Type B pancreatic cell (in vitro differentiated cells): ENCODE results near the gene IFT88. TPM values are rescaled to one million over a fixed set of nuclear protein-coding genes. Genes with fewer than 3 reads are reported as not detected.

ENCODE experiments used
- DNase-seq: peaks from one replicate; pipeline ENCODE4 v3.0.0; 2021; ENCODE audit warnings: mixed read lengths; ENCODE audit not compliant: unreplicated experiment; ENCODE audit errors: extremely low spot score
- H3K27ac Mint-ChIP-seq: 2 replicates; pipeline ENCODE4 v1.8.0; 2021; ENCODE audit warnings: mild to moderate bottlenecking, mixed read lengths
- H3K27me3 Mint-ChIP-seq: 2 replicates; pipeline ENCODE4 v1.8.0; 2021; ENCODE audit warnings: mixed read lengths
- H3K36me3 Mint-ChIP-seq: 2 replicates; pipeline ENCODE4 v1.8.0; 2021; ENCODE audit warnings: mixed read lengths
- H3K4me1 Mint-ChIP-seq: one replicate; pipeline ENCODE4 v1.8.0; 2021; ENCODE audit warnings: mixed read lengths; ENCODE audit not compliant: unreplicated experiment
- H3K4me3 Mint-ChIP-seq: 2 replicates; pipeline ENCODE4 v1.8.0; 2021; ENCODE audit warnings: mild to moderate bottlenecking, mixed read lengths
- H3K9me3 Mint-ChIP-seq: 2 replicates; pipeline ENCODE4 v1.8.0; 2021; ENCODE audit warnings: mixed read lengths
- CTCF ChIP-seq: fragments of 200-600 bp; sonication (generic); conservative IDR thresholded peaks from 2 replicates; pipeline ENCODE4 v1.5.0; 2021; ENCODE audit warnings: antibody characterized with exemption, mild to moderate bottlenecking
- total RNA-seq: library from RNA; stranded (reverse); gene quantifications from 2 replicates; pipeline ENCODE4 v1.2.1, GENCODE V29; 2021; ENCODE audit warnings: low replicate concordance

IFT88 gene
- total RNA-seq, 1 donor from 2014 or later = 24.5 TPM

GRCh38 chr13:20684041-20684440 is 117.1 kb downstream of the IFT88 start:
- H3K4me1 Mint-ChIP-seq = peaks cover 7% of the 10 kb centered on the region
- H3K27me3 Mint-ChIP-seq = no peaks in the 10 kb centered on the region
- peaks cover 20% of the 10 kb centered on the region for H3K36me3 Mint-ChIP-seq
- no peak overlapping the region for H3K4me3 Mint-ChIP-seq
- no peak for DNase-seq
- H3K27ac Mint-ChIP-seq = no peak overlapping the region
- TF ChIP-seq CTCF = no peak
- no peaks in the 10 kb centered on the region for H3K9me3 Mint-ChIP-seq

DNA sequence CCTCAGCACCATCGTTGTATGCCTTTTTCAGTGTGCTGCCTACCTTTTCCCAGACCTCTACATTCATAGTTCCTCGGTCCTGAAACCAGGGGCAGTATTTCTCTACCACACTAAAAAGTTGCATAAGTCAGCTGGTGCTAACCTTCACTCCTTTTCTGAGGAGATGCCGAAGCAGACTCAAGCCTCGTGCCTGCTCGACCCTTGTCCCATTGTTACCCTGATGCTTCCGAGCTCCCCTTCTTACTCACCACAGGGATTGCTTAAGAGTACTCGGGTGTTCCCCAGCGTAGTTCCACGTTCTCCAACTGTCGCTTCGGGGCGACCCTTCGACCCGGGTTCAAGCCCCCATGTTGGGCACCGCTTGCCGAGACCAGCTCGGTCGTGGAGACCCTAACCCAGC is 117.6 kb downstream of the IFT88 start:
- H3K27me3 Mint-ChIP-seq = no peaks in the 10 kb centered on the region
- DNase-seq = no peak
- no peak overlapping the region for H3K27ac Mint-ChIP-seq
- H3K36me3 Mint-ChIP-seq = peaks cover 15% of the 10 kb centered on the region
- no peaks in the 10 kb centered on the region for H3K9me3 Mint-ChIP-seq
- peaks cover 5% of the 10 kb centered on the region for H3K4me1 Mint-ChIP-seq
- TF ChIP-seq CTCF = no peak
- no peak overlapping the region for H3K4me3 Mint-ChIP-seq

- no peak overlapping the region for H3K27ac Mint-ChIP-seq
- no peak for TF ChIP-seq CTCF
- no peaks in the 10 kb centered on the region for H3K27me3 Mint-ChIP-seq
- H3K4me1 Mint-ChIP-seq = peaks cover 5% of the 10 kb centered on the region
- no peaks in the 10 kb centered on the region for H3K9me3 Mint-ChIP-seq
- DNase-seq = no peak
- H3K36me3 Mint-ChIP-seq = peaks cover 10% of the 10 kb centered on the region
- H3K4me3 Mint-ChIP-seq = no peak overlapping the region
Observed at GRCh38 chr13:20685092-20685491, 118.1 kb downstream of the IFT88 start.

DNA sequence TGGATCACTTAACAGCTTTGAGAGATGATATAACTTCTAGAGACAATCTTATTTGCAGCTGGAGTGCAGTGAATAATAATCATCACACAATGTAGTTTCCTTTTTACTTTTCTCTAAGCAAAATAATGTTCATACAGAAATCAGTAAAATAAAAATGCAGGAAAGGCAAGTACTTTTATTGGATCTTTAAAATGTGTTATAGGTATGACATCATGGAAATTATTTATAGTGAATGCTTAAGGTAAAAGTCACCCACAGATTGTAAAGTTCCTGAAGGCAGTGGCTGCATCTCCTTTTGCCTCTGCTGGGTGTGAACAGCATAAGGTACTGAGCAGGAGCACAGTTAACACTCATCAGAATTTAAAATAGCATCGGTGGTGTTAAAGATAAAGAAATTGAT is 119.2 kb downstream of the IFT88 start:
- TF ChIP-seq CTCF = no peak
- Mint-ChIP-seq H3K27me3 (no peaks in the 10 kb centered on the region), H3K36me3 (peaks cover 8% of the 10 kb centered on the region), H3K27ac (no peak overlapping the region), H3K9me3 (no peaks in the 10 kb centered on the region), H3K4me3 (no peak overlapping the region), H3K4me1 (peaks cover 5% of the 10 kb centered on the region)
- DNase-seq = no peak

DNA sequence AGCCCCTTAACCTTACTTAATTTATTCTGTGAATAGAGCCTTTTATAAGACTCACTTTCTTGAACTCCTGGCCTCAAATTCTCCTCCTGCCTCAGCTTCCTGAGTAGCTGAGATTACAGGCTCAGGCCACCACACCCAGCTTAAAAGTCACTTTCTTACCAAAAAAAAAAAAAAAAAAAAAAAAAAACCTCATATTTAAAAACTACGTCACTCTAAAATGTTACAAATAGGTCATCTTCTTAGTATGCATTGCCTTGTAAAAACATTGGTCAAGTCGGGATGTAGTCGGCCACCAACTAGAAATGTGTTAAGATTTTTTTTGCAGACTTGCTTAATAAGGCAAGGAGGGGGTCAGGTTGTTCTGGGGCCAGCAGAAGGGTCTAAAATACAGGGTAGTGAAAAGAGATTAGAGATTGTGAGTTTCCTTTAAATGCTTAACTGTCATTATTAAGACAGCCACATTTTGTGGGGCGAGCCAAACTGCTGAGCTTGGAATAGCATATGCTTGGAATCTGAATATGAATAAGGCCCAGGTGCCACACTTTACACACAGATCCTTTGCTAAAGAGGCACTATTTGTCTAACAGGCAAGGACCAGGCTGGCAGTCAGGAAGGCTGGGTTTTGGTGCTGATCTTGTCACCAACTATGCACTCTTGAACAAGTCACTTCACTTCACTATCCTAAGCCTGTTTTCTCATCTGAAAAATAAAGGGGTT is 120.1 kb downstream of the IFT88 start:
- Mint-ChIP-seq H3K27ac (no peak overlapping the region), H3K4me3 (no peak overlapping the region), H3K9me3 (no peaks in the 10 kb centered on the region), H3K36me3 (peaks cover 8% of the 10 kb centered on the region), H3K27me3 (no peaks in the 10 kb centered on the region), H3K4me1 (peaks cover 5% of the 10 kb centered on the region)
- TF ChIP-seq CTCF = no peak
- DNase-seq = no peak
